Endothelial cell of umbilical vein (primary cell): Measurements from ENCODE around the gene HMG20B. TPM values are rescaled to one million over a fixed set of nuclear protein-coding genes. Genes with fewer than 3 reads are reported as not detected.

Source experiments
- BruUV-seq: library from RNA; stranded (reverse); fragments of 400-500 nt; replicated peaks from 2 replicates; lab custom pipeline; 2021; lab: Mats Ljungman, UMichigan
- CTCF ChIA-PET: fragments of 300-600, 350-600 bp; sonication (Branson Sonifier 250); formaldehyde crosslinking; loops from one replicate; lab custom pipeline; 2021; ENCODE audit warnings: antibody characterized with exemption, inconsistent platforms; lab: Charles Lee
- POLR2A ChIA-PET: fragments of 300-600, 350-600 bp; sonication (Branson Sonifier 250); formaldehyde crosslinking; loops from one replicate; lab custom pipeline; 2021; ENCODE audit warnings: antibody characterized with exemption, inconsistent platforms; lab: Charles Lee
- DNase-seq: peaks from one replicate; pipeline ENCODE4 v3.0.0-alpha.2; 2011; ENCODE audit warnings: low read depth, low spot score
- FAIRE-seq: peaks from 2 replicates; lab custom pipeline; 2011; peaks lifted over from hg19 to GRCh38; lab: Jason Lieb, UNC
- H2AFZ ChIP-seq: 2 replicates; pipeline ENCODE4 v1.6.0; 2012; ENCODE audit warnings: low read depth, low read length, control low read depth, inconsistent platforms
- H3K27ac ChIP-seq: 2 replicates; pipeline ENCODE4 v1.5.1; 2011; ENCODE audit warnings: low read depth, mild to moderate bottlenecking, control low read depth, low read length, moderate library complexity; ENCODE audit not compliant: insufficient read depth
- H3K27me3 ChIP-seq, 2 experiments: 2 replicates each; pipeline versions ENCODE4 v1.6.0 to v1.6.1; 2011; ENCODE audit warnings: low read length in 2 of 2, mixed read lengths in 1 of 2; ENCODE audit not compliant: control insufficient read depth in 2 of 2, insufficient read depth in 2 of 2
- H3K36me3 ChIP-seq, 2 experiments: 2 replicates in 1 of 2; 3 replicates in 1 of 2; pipeline ENCODE4 v1.5.1; 2011; ENCODE audit warnings: low read length in 2 of 2, mild to moderate bottlenecking in 1 of 2, moderate library complexity in 1 of 2; ENCODE audit not compliant: control insufficient read depth in 2 of 2, insufficient read depth in 2 of 2; ENCODE audit errors: extremely low read depth in 1 of 2
- H3K4me1 ChIP-seq: 3 replicates; pipeline ENCODE4 v1.5.1; 2011; ENCODE audit warnings: mild to moderate bottlenecking, low read length; ENCODE audit not compliant: control insufficient read depth, insufficient read depth; ENCODE audit errors: extremely low read depth
- H3K4me2 ChIP-seq: 2 replicates; pipeline ENCODE4 v1.6.1; 2011; ENCODE audit warnings: low read length, control low read depth, mixed read lengths; ENCODE audit not compliant: insufficient read depth
- H3K4me3 ChIP-seq, 3 experiments: fragments of 200-600 bp in 1 of 3; sonication (generic), shearing (Covaris generic) in 1 of 3; replicated peaks in 1 of 3; 2 replicates each; pipeline ENCODE4 v1.5.1; 2011 to 2016; ENCODE audit warnings: control low read depth in 3 of 3, low read length in 3 of 3, mild to moderate bottlenecking in 2 of 3, inconsistent platforms in 1 of 3, low read depth in 1 of 3, moderate library complexity in 1 of 3; ENCODE audit not compliant: insufficient read depth in 1 of 3
- H3K79me2 ChIP-seq: 2 replicates; pipeline ENCODE4 v1.6.0; 2012; ENCODE audit warnings: low read length, inconsistent platforms; ENCODE audit not compliant: control insufficient read depth, insufficient read depth
- H3K9ac ChIP-seq: replicated peaks from 2 replicates; pipeline ENCODE3; 2011; ENCODE audit warnings: low read length, control low read depth; ENCODE audit not compliant: insufficient read depth; ENCODE audit errors: extremely low read depth
- H3K9me1 ChIP-seq: replicated peaks from 3 replicates; pipeline ENCODE4 v1.6.0; 2011; ENCODE audit warnings: mild to moderate bottlenecking, low read length; ENCODE audit not compliant: control insufficient read depth, insufficient read depth; ENCODE audit errors: extremely low read depth
- H3K9me3 ChIP-seq: replicated peaks from 2 replicates; pipeline ENCODE4 v1.5.1; 2012; ENCODE audit warnings: low read length, inconsistent platforms; ENCODE audit not compliant: control insufficient read depth, insufficient read depth
- H4K20me1 ChIP-seq: replicated peaks from 2 replicates; pipeline ENCODE3; 2011; ENCODE audit warnings: mild to moderate bottlenecking, low read length; ENCODE audit not compliant: control insufficient read depth, insufficient read depth; ENCODE audit errors: extremely low read depth
- EZH2 ChIP-seq: IDR thresholded peaks from 2 replicates; pipeline ENCODE4 v1.6.1; 2012; ENCODE audit warnings: borderline replicate concordance, low read depth, mild to moderate bottlenecking, moderate library complexity, low read length, inconsistent platforms; ENCODE audit not compliant: severe bottlenecking
- FOS ChIP-seq: IDR thresholded peaks from 2 replicates; pipeline ENCODE4 v1.6.1; 2011; ENCODE audit warnings: mild to moderate bottlenecking, low read length, moderate library complexity, borderline replicate concordance; ENCODE audit not compliant: insufficient read depth
- GATA2 ChIP-seq: IDR thresholded peaks from 2 replicates; pipeline ENCODE4 v1.7.0; 2011; ENCODE audit warnings: low read depth, mild to moderate bottlenecking, moderate library complexity, mixed read lengths, low read length; ENCODE audit not compliant: insufficient read length, insufficient read depth
- JUN ChIP-seq: IDR thresholded peaks from 2 replicates; pipeline ENCODE4 v1.6.1; 2011; ENCODE audit warnings: borderline replicate concordance, low read depth; ENCODE audit not compliant: insufficient read length, insufficient read depth
- MAX ChIP-seq: IDR thresholded peaks from 2 replicates; pipeline ENCODE4 v1.6.1; 2011; ENCODE audit not compliant: insufficient read depth, insufficient read length
- MYC ChIP-seq: IDR thresholded peaks from one replicate; pipeline ENCODE4 v1.6.1; 2011; ENCODE audit warnings: mild to moderate bottlenecking, low read depth, low read length
- POLR2A ChIP-seq: IDR thresholded peaks from 2 replicates; pipeline ENCODE4 v1.6.1; 2012; ENCODE audit warnings: low read depth, mild to moderate bottlenecking, control low read depth, low read length
- POLR2AphosphoS5 ChIP-seq: IDR thresholded peaks from 2 replicates; pipeline ENCODE4 v1.6.1; 2012; ENCODE audit warnings: low read depth, mild to moderate bottlenecking, control low read depth, low read length, moderate library complexity; ENCODE audit not compliant: insufficient read depth
- dilution Hi-C: fragments of 300-500 bp; cut with MboI; formaldehyde crosslinking; loops from one replicate; pipeline ENCODE4 v1.15.0; 2019; ENCODE audit warnings: low sequenced_read_pairs; ENCODE audit not compliant: extremely low pct_ligation_motif_present
- intact Hi-C: fragments of 100-400 bp; cut with micrococcal nuclease; formaldehyde crosslinking; loops from one replicate; pipeline ENCODE4 v1.10.0; 2022
- polyA plus RNA-seq, 4 experiments: library from polyadenylated mRNA; depleted of rRNA in 3 of 4; stranded (reverse) in 3 of 4; unstranded in 1 of 4; fragments of >200 nt; gene quantifications; 2 replicates each; pipeline versions ENCODE4 v1.2.1 to v1.2.3, GENCODE V29; 2011 to 2012; ENCODE audit warnings: missing spikeins in 1 of 4
- total RNA-seq: library from RNA; stranded (reverse); gene quantifications from 2 replicates; pipeline ENCODE4 v1.2.3, GENCODE V29; 2021
- TF ChIP-seq, protein P1 (sequence below), 2 donors: IDR thresholded peaks; 1 replicate in 1 of 2; 2 replicates in 1 of 2; pipeline ENCODE4 v1.5.1; 2011; ENCODE audit warnings: low read length in 2 of 2, mild to moderate bottlenecking in 2 of 2, moderate library complexity in 2 of 2, control low read depth in 1 of 2, inconsistent platforms in 1 of 2, low read depth in 1 of 2; ENCODE audit not compliant: insufficient read depth in 1 of 2; ENCODE audit errors: extremely low read depth in 1 of 2

Gene HMG20B
- total and polyA plus RNA-seq, 2 donors (not counting 3 experiments of a cell fraction or from before 2014, with no cell fraction given) = 53.2 to 98.2 TPM

DNA sequence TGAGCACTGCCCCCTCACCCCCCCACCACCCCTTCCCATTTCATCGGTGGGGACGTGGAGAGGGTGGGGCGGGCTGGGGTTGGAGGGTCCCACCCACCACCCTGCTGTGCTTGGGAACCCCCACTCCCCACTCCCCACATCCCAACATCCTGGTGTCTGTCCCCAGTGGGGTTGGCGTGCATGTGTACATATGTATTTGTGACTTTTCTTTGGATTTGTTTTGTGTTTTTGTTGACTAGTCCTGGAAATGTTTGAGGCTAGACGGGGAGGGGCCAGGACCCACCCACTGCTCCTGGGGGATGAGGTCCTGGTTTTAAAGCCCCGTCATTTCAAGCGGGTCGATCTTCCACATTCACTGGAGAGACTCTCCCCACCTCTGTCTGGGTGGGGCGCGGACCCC is 36.8 kb upstream of the HMG20B start:
- no TSS peak for BruUV-seq
- POLR2A ChIA-PET = no interaction called here
- no peaks in the 10 kb centered on the region for H3K79me2 ChIP-seq
- peaks cover 9 to 41% of the 10 kb centered on the region in 2 experiments for H3K36me3 ChIP-seq
- no peaks in the 10 kb centered on the region for H3K9me1 ChIP-seq
- dilution Hi-C loops = no loop called here
- intact Hi-C loops = no loop called here
- no peak overlapping the region for H3K27ac ChIP-seq
- CTCF ChIA-PET = interaction anchor here (1.3 kb wide), 1 partner anchor 10 kb away, joined by 4 read pairs; no protein-coding TSS in a partner anchor
- no peak overlapping the region for H3K4me3 ChIP-seq
- H3K4me2 ChIP-seq = no peak overlapping the region
- H3K27me3 ChIP-seq = no peaks in the 10 kb centered on the region
- H3K9ac ChIP-seq = no peak overlapping the region
- DNase-seq = no peak
- FAIRE-seq = no peak
- H3K9me3 ChIP-seq = no peaks in the 10 kb centered on the region
- H3K4me1 ChIP-seq = no peaks in the 10 kb centered on the region
- TF ChIP-seq POLR2AphosphoS5 (no peak), FOS (no peak), JUN (no peak), POLR2A (no peak), MAX (no peak), MYC (no peak), GATA2 (no peak), EZH2 (no peak)
- TF ChIP-seq, protein P1, sequence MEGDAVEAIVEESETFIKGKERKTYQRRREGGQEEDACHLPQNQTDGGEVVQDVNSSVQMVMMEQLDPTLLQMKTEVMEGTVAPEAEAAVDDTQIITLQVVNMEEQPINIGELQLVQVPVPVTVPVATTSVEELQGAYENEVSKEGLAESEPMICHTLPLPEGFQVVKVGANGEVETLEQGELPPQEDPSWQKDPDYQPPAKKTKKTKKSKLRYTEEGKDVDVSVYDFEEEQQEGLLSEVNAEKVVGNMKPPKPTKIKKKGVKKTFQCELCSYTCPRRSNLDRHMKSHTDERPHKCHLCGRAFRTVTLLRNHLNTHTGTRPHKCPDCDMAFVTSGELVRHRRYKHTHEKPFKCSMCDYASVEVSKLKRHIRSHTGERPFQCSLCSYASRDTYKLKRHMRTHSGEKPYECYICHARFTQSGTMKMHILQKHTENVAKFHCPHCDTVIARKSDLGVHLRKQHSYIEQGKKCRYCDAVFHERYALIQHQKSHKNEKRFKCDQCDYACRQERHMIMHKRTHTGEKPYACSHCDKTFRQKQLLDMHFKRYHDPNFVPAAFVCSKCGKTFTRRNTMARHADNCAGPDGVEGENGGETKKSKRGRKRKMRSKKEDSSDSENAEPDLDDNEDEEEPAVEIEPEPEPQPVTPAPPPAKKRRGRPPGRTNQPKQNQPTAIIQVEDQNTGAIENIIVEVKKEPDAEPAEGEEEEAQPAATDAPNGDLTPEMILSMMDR (IDR thresholded peaks at IDR 0.05; ENCODE audit: extremely low read depth in 1 of 2, insufficient read depth in 1 of 2, low read depth in 1 of 2, low read length in 2 of 2) = no peak
- no peak overlapping the region for H2AFZ ChIP-seq
- no peaks in the 10 kb centered on the region for H4K20me1 ChIP-seq
